Midbrain (tissue), 1 donor: ENCODE measurements around the gene TOR4A.
A peak's percentile ranks its signal among the peaks of the same experiment; 100 is the strongest.

Experiments used
- DNase-seq: peaks from one replicate; lab custom pipeline; 2025; lab: John Stamatoyannopoulos, UW

The TOR4A gene

DNA sequence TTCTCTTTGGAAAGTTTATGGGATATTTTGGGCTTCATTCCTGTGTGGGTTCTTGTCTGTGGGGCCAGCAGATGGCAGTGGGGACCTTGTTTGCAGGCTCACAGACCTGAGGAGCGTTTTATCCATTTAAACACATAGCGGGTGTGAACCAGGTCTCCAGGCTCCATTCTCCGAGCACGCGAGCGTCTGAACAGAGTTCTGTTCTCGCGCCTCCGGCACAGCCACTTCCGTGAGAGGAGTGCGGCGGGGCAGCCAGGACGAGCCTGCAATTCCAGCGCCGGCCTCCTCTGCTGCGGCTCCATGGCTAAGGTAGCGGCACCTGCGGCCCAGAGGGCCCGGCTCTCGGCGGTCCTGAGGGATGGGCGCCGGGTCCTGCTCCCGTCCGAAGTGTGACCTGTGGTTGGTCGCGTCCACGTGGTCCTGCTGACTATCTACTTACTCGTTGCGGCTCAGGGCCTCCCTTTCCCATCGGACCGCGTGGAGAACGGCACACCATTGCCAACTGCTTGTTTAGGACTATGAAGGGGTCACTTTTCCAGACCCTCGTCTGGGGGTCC lies 17.2 kb downstream of the TOR4A start:
- DNase-seq, result no peak

DNA sequence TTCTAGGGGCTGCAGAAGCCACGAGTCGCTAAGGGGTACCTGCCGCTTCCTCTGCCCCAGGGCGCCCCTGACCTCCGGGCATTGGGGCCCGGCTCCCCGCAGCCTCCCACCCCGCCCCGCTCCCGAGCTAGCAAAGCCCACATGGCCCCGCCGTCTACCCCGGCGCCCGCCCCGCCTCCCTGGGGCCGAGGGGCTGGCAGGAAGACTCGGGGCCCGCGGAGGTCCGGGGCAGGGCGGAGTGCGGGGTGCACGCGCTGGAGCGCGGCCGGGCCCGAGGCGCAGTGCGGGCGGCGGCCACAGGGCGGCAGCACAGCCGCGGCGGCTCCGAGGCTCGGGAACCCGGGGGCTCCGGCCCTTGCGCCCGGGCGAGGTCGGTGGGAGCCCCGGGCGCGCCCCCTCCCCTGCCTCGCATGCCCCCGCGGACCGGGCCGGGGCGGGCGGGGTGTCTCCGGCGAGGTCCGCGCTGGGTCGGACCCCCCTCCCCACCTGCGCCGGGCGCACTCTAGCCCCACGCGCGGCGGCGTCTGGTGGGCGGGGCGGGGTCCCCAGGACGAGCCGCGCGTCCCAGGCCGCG lies 17.8 kb downstream of the TOR4A start:
- no peak for DNase-seq

DNA sequence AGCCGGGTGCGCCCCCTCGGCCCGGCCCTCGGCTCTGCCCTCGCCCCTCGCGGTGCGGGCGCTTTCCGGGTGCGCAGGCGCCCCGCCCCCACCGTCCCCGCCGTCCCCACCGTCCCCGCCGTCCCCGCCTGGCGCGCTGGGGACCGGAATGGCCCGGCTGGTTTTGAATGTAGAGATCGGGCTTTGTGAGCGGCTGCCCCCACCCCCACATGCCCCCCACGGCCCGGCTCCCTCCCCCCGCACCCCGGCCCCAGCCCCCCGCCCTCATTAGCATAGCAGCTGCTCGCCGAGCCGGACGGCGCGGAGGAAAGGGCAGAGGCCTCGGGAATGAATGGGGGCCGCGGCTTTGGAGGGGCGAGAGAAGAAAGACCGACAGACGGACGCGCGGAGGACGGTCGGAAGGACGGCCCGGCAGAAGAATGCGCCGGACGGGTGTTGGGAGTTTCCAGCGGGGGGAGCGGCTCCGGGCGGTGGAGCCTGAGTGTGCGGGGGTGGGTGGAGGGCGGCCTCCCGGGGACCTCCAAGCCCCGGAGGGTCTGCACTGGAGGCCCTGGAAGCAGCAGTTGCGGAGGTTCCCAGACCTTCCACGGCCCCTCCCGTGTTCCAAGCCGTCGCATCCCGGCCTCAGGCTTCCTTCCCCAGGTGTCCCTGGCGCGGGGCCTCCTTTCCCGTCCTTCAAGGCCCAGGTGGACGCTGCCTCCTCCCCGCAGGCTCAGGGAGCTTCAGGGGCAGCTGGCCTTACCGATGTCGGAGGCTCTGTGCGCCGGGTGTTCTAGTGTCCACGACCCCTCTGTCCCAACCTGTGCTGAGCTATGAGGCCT lies 18.5 kb downstream of the TOR4A start:
- no peak for DNase-seq

DNA sequence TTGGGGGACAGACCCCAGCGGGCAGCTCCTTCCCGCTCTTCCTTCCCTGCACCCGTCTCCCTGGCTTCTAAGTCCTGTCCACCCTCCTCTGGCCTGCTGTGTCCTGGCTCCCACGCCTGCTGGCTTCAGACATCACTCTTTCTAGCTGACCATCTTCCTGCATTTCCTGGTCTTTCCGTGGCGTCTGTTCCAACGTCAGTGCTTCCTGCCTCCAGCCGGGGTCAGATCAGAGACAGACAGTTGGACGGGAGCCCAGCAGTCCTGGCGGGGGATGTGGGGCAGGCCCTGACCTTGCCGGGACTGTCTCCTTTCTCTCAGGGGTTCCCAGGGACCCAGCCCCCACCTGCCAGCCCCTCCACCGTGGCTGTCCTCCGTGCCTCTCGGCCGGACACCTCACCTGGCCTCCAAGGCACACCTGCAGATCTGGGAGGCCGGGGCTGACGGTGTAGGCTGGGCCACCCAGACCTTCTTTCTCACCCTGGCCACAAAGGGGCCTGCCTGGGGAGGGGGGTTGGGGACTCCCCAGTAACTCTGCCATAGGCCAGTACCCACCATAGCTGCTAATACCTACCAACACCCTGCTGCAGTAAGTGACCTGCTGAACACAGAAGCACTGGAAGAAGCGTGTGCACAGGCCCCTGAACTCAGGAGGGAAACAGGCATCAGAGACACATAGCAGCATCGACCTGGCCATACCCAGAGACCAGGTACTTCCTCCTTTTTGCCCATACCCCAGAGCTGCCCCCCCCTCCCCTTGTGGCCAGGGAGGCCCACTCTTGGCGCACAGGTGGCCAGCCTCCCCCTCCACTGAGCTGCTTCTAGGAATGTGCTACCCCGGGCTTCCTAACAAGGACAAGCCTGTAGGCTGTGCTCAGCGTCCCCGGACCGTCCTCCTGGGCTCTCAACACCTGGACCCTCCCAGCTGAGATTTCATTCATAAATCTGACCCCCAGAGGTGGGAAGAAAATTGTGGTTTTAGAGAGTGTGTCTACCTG lies 19.4 kb downstream of the TOR4A start:
- DNase-seq, result no peak

DNA sequence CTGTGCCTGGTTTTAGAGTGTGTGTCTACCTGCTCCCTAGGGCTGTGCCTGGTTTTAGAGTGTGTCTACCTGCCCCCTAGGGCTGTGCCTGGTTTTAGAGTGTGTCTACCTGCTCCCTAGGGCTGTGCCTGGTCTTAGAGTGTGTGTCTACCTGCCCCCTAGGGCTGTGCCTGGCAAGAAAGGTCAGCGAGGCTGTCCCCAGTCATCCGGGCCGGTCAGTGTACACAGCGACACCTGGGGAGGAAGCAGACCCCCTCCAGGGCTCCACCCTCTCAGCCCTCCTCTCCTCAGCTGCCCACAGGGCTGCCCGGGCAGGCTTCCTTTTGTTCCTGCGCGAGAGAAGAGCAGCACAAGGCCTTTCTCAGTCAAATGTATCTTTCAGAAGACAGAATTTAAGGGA lies 20.4 kb downstream of the TOR4A start:
- no peak for DNase-seq

DNA sequence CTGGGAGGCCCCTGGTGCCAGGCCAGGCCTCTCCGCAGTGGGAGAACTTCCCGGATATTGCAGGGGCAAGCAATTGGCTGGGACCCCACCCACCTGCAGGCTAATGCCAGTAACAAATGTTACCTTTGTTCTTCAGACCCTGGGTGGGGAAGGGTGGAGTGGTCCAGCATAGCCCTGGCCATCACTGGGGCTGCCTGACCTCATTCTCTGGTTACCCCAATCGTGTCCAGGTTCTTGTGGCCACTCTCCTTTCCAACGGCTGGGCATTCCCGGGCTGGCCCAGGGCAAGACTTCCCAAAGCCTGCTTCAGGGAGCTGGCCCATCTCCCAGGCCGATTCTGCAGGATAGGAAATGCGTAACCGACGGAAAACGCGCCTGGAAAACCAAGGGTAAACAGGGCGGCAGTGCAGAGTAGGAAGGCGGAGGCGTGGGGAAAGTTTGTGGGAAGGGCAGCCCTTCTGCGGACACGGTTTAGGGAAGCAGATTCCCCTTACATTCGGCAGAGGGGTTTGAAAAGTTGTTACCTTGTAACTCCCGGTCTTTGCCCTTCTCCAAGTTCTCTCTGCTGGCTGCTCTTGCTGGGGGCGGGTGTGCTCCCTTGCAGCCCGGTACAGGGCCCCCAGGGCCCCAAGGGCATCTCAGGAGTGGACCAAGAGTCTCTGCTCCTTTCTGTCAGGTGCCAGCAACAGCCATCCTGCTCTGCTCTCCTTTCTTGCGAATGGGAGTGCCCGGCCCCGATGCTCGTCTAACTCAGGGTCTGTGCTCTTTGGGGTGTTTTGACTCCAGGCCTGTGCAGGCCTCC lies 21.1 kb downstream of the TOR4A start:
- peak; percentile 32 for DNase-seq

DNA sequence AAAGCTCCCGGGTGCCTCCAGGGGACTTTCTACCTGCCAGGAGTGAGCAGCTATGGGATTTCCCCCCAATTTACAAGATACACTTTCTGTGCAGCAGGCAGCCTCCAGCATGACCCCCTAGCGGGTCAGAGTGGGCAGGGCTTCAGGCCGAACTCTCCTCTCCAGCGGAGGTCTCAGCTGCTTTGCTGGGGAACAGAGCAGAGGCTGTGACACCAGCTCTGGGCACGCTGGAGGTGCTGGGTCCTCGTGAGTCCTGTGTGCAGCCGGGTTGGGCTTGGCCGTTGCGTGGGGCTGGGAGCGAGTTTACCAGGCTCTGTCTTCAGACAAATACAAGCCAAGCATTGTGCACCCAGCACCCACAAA lies 21.7 kb downstream of the TOR4A start:
- DNase-seq, result no peak

DNA sequence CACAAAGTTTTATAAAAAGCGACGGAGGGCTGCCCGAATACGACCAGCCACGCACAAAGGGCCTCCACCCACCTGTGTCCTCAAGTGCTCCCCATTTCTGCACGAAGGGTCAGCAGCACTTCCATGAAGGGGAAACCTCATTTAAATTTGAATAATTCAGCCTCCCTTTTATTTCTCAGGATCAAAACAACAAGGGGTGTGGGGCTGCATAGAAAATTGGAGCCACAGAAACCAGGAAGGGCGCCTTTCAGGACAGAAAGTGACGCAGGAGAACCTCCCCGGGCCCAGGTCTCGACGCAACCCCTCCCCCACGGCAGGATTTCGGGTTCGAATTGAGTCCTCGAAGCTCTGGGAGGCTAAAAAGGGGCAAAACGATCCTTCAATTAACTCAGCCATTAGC lies 22.4 kb downstream of the TOR4A start:
- DNase-seq, result peak; percentile 57

DNA sequence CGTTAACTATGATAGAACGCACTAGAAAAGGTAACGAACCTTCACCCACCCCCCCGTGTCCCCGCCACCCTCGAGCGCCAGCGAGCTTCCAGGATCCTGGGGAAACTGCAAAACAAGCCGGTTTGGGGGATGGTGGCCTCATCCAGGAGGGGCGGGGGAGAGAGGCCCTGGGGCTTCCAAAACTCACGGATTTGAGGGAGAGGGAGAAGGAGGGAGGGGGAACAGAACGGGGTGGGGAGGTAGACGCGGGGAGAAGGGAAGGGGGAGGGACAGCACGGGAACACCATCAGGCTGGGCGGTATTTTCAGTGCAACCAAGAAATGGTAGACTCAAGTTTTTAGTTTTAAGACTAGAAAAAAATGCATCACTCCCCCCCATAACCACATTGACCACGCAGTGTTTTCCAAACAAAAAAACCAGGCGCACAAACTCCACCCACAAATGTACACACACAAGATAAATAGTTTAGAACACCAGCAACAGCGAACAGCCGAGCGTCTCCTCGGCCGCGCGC lies 23.1 kb downstream of the TOR4A start:
- DNase-seq, result peak; percentile 45

DNA sequence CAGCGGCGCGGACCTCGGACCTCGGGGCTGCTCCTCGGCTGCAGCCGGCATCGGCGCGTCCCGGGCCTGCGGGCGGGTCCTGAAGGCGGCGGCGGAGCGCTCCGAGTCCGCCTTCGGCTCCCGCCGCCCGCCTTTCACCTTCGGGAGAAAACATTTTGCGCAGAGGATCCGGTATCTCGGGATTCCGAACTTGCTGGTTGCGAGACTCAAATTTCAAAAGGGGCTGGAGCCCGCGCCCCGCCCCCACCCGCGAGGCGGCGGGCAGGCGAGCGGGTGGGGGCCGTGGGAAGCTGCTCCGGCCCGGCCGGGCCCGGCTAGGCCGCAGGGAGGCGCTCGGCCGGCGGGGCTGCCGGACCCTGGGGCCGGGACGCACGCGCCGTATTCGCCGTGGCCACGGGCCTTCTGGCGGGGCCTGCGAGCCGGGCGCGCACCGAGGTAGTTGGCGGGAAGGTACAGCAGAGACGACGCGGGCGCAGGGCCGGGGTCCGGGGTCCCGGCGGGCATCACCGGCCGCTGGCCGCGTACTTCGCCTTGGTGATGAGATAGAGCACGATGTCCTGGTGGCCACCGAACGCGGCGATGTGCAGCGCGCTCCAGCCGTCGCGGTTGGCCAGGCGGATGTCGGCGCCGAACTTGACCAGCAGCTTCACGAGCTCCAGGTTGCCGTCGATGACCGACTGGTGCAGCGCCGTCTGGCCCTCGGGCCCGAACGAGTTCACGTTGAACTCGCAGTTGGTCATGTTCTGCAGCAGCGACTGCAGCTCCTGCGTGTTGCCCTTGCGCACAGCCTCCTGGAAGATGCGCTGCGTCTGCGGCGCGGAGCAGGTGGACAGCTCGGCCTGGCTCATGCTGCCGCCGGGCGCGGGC lies 23.8 kb downstream of the TOR4A start:
- peak; percentile 41 for DNase-seq

DNA sequence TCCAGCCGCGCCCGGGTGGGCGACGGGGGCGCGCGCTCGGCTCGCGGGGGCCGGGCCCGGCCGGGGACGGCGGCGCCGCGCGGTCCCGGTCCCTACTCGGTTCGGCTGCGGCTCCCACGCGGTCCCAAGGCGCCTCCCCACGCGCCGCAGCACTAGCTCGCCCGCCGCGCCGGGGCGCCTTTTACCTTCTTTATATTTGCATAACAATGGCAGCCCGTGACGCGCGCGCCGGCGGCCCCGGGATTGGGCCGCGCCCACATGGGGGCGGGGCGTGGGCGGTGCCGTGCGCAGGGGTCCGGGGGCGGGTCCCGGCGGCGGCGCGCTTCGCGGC lies 24.6 kb downstream of the TOR4A start, which contains the start of gene NRARP:
TSS of gene NRARP (minus strand) at position 154 of the 331 bp plus-strand sequence. CDS start 343 bp downstream, outside the sequence.
- peak; percentile 84 for DNase-seq

DNA sequence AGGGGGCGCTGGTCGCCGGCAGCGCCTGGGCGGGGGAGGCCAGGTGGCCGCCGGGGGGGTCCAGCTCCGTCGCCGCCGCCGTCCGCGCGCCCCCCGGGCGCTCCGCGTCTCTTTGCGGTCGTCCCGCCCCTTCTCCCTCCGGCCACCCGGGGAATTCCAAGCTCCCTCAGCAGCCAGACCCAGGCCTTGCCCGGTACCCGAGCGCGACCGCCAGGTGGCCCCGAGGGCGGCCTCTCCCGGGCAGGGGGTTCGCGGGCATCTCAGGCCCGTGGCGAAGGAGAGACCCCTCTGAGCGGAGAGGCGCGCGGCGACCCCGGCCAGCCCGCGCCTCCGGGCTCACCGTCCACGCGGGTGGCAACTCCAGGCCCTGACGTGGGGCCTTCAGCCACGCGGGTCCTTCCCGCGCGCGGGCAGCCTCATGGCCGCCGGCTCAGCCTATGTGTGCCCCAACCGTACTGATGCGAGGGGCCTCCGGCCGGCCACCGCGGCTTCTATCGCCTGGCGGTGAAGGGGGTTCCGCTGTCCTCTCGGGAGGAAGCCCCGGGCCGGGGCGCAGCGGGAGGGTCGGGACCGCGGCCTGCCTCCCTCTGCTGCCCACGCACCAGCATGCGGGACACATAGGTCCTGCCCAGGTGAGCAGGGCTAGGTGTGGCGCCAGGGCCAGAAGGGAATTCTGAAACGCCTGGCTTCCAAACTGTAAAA lies 25.1 kb downstream of the TOR4A start:
- DNase-seq, result no peak

DNA sequence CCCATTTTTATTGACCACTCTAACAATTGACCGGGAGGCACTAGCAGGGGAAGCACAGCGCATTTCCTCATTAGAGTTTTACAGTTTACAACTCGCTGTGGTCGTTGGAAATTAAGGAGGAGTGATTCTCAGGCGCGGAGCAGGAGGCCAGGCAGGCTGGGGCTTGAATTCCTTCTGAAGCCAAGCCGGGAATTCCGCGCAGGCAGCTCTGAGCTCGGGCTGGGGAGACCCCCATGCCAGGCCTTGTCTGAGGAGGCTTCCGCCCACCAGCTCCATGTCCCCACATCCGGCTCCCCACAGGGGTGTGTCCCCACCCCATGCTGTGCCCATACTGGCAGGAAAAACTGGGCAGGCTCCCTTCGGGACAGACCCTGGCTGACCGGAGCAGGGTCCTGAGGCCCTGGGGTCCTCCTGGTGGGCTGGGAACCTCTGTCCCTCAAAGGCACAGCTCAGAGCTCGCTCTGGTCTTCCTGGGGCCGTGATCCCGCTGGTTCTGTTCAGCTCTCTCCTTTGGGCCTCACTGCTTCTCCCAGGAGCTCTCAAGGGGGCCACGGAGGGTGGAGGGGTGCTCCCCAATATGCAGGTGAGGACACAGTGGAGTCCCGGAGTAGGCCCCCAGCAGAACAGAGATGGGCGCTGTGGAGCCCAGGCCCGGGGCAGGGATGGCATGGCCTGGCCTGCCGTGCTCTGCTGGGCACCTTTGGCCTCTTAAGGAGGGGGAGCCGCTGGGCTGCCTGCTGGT lies 25.8 kb downstream of the TOR4A start:
- no peak for DNase-seq

DNA sequence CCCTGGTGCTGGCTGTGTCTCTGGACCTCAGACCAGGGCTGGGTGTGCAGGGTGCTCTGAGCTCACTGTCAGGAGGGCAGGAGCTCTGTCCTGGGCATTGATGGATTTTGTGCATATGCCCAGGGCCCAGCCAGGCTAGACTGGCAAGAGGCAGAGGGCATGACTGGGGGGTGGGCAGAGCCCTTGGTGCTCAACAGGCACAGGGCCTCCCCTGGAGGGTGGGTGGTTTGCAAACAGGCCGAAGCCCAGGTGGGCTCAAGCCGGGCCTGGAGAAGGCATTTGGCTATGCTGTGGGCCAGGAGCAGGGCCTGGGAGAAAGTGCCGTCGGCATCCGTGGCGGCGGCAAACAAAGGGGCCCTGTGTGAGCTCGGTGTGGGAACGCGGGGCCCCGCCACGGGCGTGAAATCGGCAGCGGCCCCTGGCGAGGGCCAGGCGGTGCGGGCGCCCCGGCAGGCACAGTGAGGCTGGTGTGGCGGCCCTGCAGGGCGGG lies 26.4 kb downstream of the TOR4A start:
- no peak for DNase-seq

DNA sequence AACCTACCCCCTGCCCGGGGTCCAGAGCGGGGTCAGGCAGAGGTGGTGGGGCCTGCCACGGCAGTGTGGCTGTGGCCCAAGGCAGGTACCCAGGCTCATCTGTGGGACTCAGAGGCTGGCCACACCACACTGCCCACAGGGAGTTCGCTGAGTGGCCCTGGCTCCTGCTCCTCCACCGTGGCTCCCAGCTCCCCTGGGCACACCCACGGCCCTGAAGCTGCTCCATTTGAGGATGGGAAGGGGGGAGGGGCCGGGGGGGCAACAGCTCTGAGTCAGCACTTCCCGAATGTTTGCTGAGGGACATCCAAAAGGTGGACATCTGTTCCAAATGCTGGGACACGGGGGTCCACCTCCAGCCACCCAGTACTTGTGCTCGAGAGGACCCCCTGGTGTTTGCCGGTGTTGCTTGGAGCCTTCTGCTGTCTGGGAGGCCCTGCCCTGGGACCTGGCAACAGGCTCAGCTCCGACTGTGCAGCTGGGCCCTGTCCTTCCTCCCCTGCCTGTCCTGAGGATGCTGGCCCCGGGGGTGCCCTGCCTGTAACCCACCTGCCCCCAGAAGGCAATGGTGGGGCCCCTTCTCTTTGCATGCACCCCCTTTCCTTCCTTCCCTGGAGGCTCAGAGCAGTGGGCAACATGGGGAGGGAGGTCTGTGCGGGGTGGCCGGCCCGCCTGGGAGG lies 27.0 kb downstream of the TOR4A start:
- DNase-seq, result no peak

DNA sequence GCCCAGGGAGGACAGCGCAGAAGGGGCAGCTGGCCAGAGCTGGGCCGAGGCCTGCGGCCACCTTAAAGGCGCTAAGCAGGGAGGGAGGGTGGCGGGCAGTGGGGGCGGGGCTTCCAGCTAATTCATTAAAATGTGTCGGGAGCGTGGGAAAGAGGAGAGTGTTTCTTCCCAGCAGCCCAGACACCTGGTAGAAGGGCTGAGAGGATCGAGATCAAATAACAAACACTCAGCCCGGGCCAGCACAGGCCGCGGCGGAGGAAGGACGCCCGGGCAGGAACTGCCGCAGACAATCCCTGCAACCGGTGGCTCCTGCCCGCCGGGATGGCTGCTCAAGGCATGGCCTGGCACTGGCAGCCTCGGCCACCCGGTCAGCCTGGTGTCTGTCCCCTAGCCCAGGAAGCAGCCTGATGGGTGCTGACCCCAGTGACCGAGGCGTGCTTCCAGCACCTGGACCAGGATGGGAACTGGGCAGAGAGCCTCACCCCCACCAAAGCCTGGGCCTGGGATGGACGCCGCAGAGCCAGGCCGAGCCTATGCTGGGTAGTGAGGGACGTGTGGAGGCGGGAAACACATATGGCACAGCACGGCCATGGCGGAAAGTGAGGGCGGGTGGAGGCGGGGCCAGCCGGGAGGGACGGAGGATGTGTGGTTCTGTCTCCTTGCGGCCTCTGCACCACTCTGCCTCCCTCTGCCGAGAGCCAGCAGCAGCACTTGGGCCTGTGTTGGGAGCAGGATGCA lies 27.7 kb downstream of the TOR4A start:
- DNase-seq, result no peak

DNA sequence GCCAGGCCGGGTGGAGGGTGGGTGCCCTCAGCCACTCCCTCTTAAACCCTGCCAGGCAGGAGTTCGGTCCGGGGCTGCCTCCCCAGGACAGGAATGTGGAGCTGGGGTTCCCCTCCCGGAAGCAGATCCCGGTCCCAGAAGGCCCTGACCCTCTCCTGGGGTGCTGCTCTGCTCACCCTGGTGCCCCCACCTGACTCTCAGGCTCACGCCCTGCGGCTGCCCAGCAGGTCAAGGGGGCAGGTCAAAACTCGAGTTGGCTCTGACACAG lies 28.2 kb downstream of the TOR4A start:
- no peak for DNase-seq
